Measurements from ENCODE around the gene UGGT1.

GRCh38 chr2:128084757-128085156, 6.2 kb upstream of the UGGT1 start:
- TF ChIP-seq EZH2phosphoT487 (IDR thresholded peaks at IDR 0.05; ENCODE audit: unreplicated experiment) (no peak), CTCF (conservative IDR thresholded peaks at IDR 0.05; ENCODE audit: low read depth in 2 of 2) (no peak), POLR2AphosphoS5 (IDR thresholded peaks at IDR 0.05; ENCODE audit: low read depth) (no peak), EZH2 (IDR thresholded peaks at IDR 0.05; ENCODE audit: low read depth, unreplicated experiment) (no peak), JUNB (IDR thresholded peaks at IDR 0.05; ENCODE audit: unreplicated experiment) (no peak), REST (IDR thresholded peaks at IDR 0.05; ENCODE audit: unreplicated experiment) (no peak), ETS1 (IDR thresholded peaks at IDR 0.05) (no peak), ZNF331 (CRISPR knock-in tag; IDR thresholded peaks at IDR 0.05; ENCODE audit: low read depth) (no peak), CREB1 (CRISPR knock-in tag; IDR thresholded peaks at IDR 0.05; ENCODE audit: low read depth) (no peak), NANOG (IDR thresholded peaks at IDR 0.05; ENCODE audit: borderline replicate concordance) (no peak), STAT1 (IDR thresholded peaks at IDR 0.05; ENCODE audit: unreplicated experiment) (no peak)
